ENCODE results near the gene LINGO3. TPM values are rescaled to one million over a fixed set of nuclear protein-coding genes. Genes with fewer than 3 reads are reported as not detected.
A peak's percentile ranks its signal among the peaks of the same experiment; 100 is the strongest.

LINGO3 gene
- total RNA-seq, 1 donor from 2014 or later = not detected

GRCh38 chr19:2340496-2341243 is 32.7 kb upstream of the LINGO3 start:
- ATAC-seq (ENCODE audit: poor library complexity) = no peak

GRCh38 chr19:2339644-2340310 is 31.8 kb upstream of the LINGO3 start:
- no peak for ATAC-seq (ENCODE audit: poor library complexity)
- intact Hi-C loops (cut with DNase I) = no loop called here
- DNase-seq = no peak

More at GRCh38 chr19:2340496-2341243, 32.7 kb upstream of the LINGO3 start:
- intact Hi-C loops (cut with DNase I) = no loop called here
- no peak for DNase-seq

GRCh38 chr19:2338751-2339643 is 31.0 kb upstream of the LINGO3 start:
- intact Hi-C loops (cut with DNase I) = no loop called here
- ATAC-seq (ENCODE audit: poor library complexity) (no peak), DNase-seq (no peak)

DNA sequence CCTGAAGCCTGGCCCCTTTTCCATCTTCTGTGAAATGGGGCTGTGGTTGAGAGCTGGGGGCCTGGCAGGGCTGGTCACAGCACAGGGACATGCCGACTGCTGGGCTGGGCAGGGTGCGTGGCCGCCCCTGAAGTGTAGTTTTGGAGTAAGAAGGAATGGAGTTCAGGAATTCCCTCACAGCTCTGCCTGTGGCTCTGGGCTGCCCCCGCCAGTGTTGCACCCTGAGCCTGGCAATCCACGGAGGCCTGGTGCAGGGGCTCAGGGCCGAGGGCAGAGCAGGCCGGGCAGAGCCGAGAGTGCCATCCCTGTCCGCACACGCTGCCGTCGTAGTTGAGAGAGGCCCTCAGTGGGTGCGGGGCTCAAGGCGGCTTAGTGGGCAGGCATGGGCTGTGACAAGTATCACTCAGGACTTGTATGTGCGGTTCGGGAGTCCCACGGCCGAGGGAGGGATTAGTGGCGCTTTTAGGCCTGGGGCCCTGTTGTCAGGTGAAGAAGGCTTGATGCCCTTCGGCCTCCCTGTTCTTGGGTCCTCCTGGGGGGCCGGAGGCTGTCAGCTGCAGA is 30.2 kb upstream of the LINGO3 start:
- DNase-seq (no peak), ATAC-seq (ENCODE audit: poor library complexity) (no peak)
- intact Hi-C loops (cut with DNase I) = no loop called here

GRCh38 chr19:2337329-2337707 is 29.4 kb upstream of the LINGO3 start:
- ATAC-seq (ENCODE audit: poor library complexity) (peak; percentile 30), DNase-seq (no peak)
- intact Hi-C loops (cut with DNase I) = no loop called here

GRCh38 chr19:2336528-2337328 is 28.8 kb upstream of the LINGO3 start:
- DNase-seq = no peak
- peak; percentile 7 for ATAC-seq (ENCODE audit: poor library complexity)
- intact Hi-C loops (cut with DNase I) = no loop called here

- intact Hi-C loops (cut with DNase I) = no loop called here
- DNase-seq (no peak), ATAC-seq (ENCODE audit: poor library complexity) (no peak)
Observed at GRCh38 chr19:2335848-2336247, 27.9 kb upstream of the LINGO3 start.

DNA sequence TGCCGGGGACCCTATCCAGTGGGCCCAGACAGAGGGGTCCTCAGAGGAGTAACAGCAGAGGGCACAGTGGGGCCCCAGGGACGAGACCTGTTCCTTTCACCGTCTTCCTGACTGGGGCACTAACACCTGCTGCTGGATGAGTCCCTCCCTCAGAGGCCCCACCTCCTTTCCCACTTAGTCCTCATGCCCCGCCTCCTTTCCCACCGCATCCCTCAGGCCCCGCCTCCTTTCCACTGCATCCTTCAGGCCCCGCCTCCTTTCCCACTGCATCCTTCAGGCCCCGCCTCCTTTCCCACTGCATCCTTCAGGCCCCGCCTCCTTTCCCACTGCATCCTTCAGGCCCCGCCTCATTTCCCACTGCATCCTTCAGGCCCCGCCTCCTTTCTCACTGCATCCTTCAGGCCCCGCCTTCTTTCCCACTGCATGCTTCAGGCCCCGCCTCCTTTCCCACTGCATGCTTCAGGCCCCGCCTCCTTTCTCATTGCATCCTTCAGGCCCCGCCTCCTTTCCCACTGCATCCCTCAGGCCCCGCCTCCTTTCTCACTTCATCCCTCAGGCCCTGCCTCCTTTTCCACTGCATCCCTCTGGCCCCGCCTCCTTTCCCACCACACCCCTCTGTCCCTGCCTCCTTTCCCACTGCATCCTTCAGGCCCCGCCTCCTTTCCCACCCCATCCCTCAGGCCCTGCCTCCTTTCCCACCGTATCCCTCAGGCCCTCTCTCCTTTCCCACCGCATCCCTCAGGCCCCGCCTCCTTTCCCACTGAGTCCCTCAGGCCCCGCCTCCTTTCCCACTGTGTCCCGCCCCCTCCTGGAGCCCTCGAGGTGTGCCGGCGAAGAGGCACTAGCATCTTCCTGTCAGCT is 27.3 kb upstream of the LINGO3 start:
- DNase-seq (no peak), ATAC-seq (ENCODE audit: poor library complexity) (no peak)
- intact Hi-C loops (cut with DNase I) = no loop called here

GRCh38 chr19:2334426-2334825 is 26.5 kb upstream of the LINGO3 start:
- DNase-seq = no peak
- ATAC-seq (ENCODE audit: poor library complexity) = no peak
- intact Hi-C loops (cut with DNase I) = no loop called here

- intact Hi-C loops (cut with DNase I) = no loop called here
- DNase-seq (no peak), ATAC-seq (ENCODE audit: poor library complexity) (no peak)
Observed at GRCh38 chr19:2333807-2334211, 25.9 kb upstream of the LINGO3 start.

- intact Hi-C loops (cut with DNase I) = no loop called here
- ATAC-seq (ENCODE audit: poor library complexity) = no peak
- no peak for DNase-seq
Observed at GRCh38 chr19:2333027-2333806, 25.3 kb upstream of the LINGO3 start.

DNA sequence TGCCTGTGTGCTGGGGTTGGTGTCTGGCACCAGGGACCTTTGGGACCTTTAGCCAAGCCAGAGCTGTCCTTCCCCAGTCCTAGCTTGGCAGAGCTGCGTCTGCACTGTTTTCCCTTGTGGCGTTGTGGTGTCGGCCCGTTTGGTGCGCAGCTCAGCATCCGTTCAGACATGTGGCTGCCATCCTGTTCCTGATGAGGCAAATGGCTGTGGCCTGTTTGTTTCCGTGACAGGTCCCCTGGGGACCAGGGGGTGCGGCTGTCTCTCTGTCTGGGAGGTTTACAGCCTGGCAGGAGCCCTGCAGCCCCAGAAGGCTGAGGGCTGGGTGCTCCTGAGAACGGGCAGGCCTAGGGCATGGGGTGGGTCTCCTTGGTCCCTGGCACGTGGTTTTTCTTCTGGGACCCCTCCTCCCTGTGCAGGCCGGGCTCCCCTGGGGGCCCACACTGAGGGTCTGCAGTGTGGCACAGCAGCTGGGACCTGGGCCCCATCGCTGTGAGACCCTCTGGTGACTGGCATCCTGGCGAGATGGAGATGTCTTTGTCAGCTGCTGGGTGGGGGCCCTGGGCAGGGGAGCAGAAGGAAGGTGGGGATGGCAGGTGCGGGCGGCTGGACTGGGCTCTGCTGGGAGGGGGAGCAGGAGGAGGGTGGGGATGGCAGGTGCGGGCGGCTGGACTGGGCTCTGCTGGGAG is 24.5 kb upstream of the LINGO3 start:
- intact Hi-C loops (cut with DNase I) = no loop called here
- no peak for ATAC-seq (ENCODE audit: poor library complexity)
- peak; percentile 58 for DNase-seq

- no peak for ATAC-seq (ENCODE audit: poor library complexity)
- intact Hi-C loops (cut with DNase I) = no loop called here
Observed at GRCh38 chr19:2331601-2332246, 23.8 kb upstream of the LINGO3 start.

GRCh38 chr19:2330632-2331284 is 22.8 kb upstream of the LINGO3 start:
- ATAC-seq (ENCODE audit: poor library complexity) (no peak), DNase-seq (no peak)
- intact Hi-C loops (cut with DNase I) = no loop called here

More at GRCh38 chr19:2331601-2332246, 23.8 kb upstream of the LINGO3 start:
- DNase-seq = no peak

- intact Hi-C loops (cut with DNase I) = no loop called here
- ATAC-seq (ENCODE audit: poor library complexity) (no peak), DNase-seq (no peak)
Observed at GRCh38 chr19:2330255-2330631, 22.3 kb upstream of the LINGO3 start.
